Keratinocyte (primary cell): Measurements from ENCODE around the gene SLC26A3.

Source experiments
- EZH2 ChIP-seq: IDR thresholded peaks from one replicate; pipeline ENCODE4 v1.6.1; 2012; ENCODE audit warnings: inconsistent platforms, mild to moderate bottlenecking, low read length, moderate library complexity
- TF ChIP-seq, protein P1 (sequence below), 3 experiments: IDR thresholded peaks in 1 of 3; conservative IDR thresholded peaks in 1 of 3; optimal IDR thresholded peaks in 1 of 3; 2 replicates in 2 of 3; 3 replicates in 1 of 3; pipeline versions ENCODE3 to v1.5.1; 2011; ENCODE audit warnings: low read length in 3 of 3, mild to moderate bottlenecking in 3 of 3, moderate library complexity in 2 of 3, control low read depth in 1 of 3, inconsistent platforms in 1 of 3; ENCODE audit not compliant: insufficient read depth in 2 of 3; ENCODE audit errors: extremely low read depth in 1 of 3

DNA sequence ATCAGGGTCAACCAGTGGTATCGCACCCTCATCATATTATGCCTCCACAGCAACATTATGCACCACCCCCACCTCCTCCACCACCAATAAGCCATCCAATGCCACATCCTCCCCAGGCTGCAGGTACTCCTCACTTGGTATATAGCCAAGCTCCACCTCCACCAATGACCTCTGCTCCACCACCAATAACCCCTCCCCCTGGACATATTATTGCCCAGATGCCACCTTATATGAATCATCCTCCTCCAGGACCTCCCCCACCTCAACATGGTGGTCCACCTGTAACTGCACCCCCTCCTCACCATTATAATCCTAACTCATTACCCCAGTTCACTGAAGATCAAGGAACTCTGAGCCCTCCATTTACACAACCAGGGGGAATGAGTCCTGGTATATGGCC, 44.4 kb downstream of the SLC26A3 start:
- TF ChIP-seq, protein P1, sequence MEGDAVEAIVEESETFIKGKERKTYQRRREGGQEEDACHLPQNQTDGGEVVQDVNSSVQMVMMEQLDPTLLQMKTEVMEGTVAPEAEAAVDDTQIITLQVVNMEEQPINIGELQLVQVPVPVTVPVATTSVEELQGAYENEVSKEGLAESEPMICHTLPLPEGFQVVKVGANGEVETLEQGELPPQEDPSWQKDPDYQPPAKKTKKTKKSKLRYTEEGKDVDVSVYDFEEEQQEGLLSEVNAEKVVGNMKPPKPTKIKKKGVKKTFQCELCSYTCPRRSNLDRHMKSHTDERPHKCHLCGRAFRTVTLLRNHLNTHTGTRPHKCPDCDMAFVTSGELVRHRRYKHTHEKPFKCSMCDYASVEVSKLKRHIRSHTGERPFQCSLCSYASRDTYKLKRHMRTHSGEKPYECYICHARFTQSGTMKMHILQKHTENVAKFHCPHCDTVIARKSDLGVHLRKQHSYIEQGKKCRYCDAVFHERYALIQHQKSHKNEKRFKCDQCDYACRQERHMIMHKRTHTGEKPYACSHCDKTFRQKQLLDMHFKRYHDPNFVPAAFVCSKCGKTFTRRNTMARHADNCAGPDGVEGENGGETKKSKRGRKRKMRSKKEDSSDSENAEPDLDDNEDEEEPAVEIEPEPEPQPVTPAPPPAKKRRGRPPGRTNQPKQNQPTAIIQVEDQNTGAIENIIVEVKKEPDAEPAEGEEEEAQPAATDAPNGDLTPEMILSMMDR (optimal IDR thresholded peaks at IDR 0.05 in 1 of 3, IDR thresholded peaks at IDR 0.05 in 1 of 3, conservative IDR thresholded peaks at IDR 0.05 in 1 of 3; ENCODE audit: extremely low read depth in 1 of 3, insufficient read depth in 2 of 3, low read length in 3 of 3), result no peak
- no peak for TF ChIP-seq EZH2
